Measurements from ENCODE around the gene WIPF2. TPM values are rescaled to one million over a fixed set of nuclear protein-coding genes. Genes with fewer than 3 reads are reported as not detected.

WIPF2 gene
- polyA plus RNA-seq, 5 donors: 25.8 to 33.6 (median 29.9) TPM

- no peak for DNase-seq
These were observed 94.0 kb downstream of the WIPF2 start for GRCh38 chr17:40312893-40313667.

GRCh38 chr17:40313668-40314583, 94.8 kb downstream of the WIPF2 start:
- DNase-seq: no peak

GRCh38 chr17:40314584-40314956, 95.5 kb downstream of the WIPF2 start:
- DNase-seq: no peak

- no peak for DNase-seq
These were observed 96.1 kb downstream of the WIPF2 start for GRCh38 chr17:40315206-40315605.

GRCh38 chr17:40315678-40316570, 96.8 kb downstream of the WIPF2 start:
- no peak for DNase-seq

- no peak for DNase-seq
These were observed 97.7 kb downstream of the WIPF2 start for GRCh38 chr17:40316571-40317344.

- DNase-seq: no peak
These were observed 98.3 kb downstream of the WIPF2 start for GRCh38 chr17:40317345-40317873.

GRCh38 chr17:40317880-40318829, 99.1 kb downstream of the WIPF2 start:
- DNase-seq: peak; percentile 94 to 96

- no peak for DNase-seq
These were observed 99.8 kb downstream of the WIPF2 start for GRCh38 chr17:40318830-40319391.

- DNase-seq: no peak
These were observed 100.8 kb downstream of the WIPF2 start for GRCh38 chr17:40319651-40320540.

GRCh38 chr17:40320756-40321523, 101.8 kb downstream of the WIPF2 start:
- no peak for DNase-seq

- DNase-seq: no peak
These were observed 102.4 kb downstream of the WIPF2 start for GRCh38 chr17:40321524-40321929.

GRCh38 chr17:40321961-40322357, 102.9 kb downstream of the WIPF2 start:
- no peak for DNase-seq

- DNase-seq: peak; percentile 84 to 85
These were observed 103.5 kb downstream of the WIPF2 start for GRCh38 chr17:40322358-40323315.

GRCh38 chr17:40323391-40324381, 104.6 kb downstream of the WIPF2 start:
- DNase-seq: no peak

All from right lung (tissue), 5 donors.